T-helper 2 cell treated with Interferon-gamma antibody and Interleukin-4, amounts not matched to agents 5 μg/mL and 100 μg/mL, for 36 hours (primary cell): ENCODE data around the gene DIP2A.
"Not testable (repeated sequence)": the region's sequence is repeated elsewhere in the genome, so short reads cannot be mapped to it uniquely, and the experiment has no call there.

Source experiments
- DNase-seq: peaks from one replicate; pipeline ENCODE4 v3.0.0; 2021; ENCODE audit warnings: low spot score
- H3K27ac Mint-ChIP-seq: one replicate; pipeline ENCODE4 v1.8.0; 2021; ENCODE audit warnings: mild to moderate bottlenecking, mixed read lengths
- H3K27me3 Mint-ChIP-seq: one replicate; pipeline ENCODE4 v1.8.0; 2021; ENCODE audit warnings: low read depth, mixed read lengths
- H3K36me3 Mint-ChIP-seq: one replicate; pipeline ENCODE4 v1.8.0; 2021; ENCODE audit warnings: low read depth, mixed read lengths
- H3K4me1 Mint-ChIP-seq: one replicate; pipeline ENCODE4 v1.8.0; 2021; ENCODE audit warnings: low read depth, mixed read lengths
- H3K4me3 Mint-ChIP-seq: one replicate; pipeline ENCODE4 v1.8.0; 2022; ENCODE audit warnings: mild to moderate bottlenecking, moderate library complexity, mixed read lengths
- H3K9me3 Mint-ChIP-seq: one replicate; pipeline ENCODE4 v1.8.0; 2021; ENCODE audit warnings: mixed read lengths

DIP2A gene

GRCh38 chr21:46429754-46430681 is 28.7 kb upstream of the DIP2A start:
- no peak overlapping the region for H3K4me3 Mint-ChIP-seq
- no peak overlapping the region for H3K27ac Mint-ChIP-seq
- no peaks in the 10 kb centered on the region for H3K27me3 Mint-ChIP-seq

GRCh38 chr21:46431448-46431847 is 27.2 kb upstream of the DIP2A start:
- no peak overlapping the region for H3K27ac Mint-ChIP-seq
- peaks cover 27% of the 10 kb centered on the region for H3K36me3 Mint-ChIP-seq
- H3K4me3 Mint-ChIP-seq: no peak overlapping the region
- H3K9me3 Mint-ChIP-seq: no peaks in the 10 kb centered on the region
- no peaks in the 10 kb centered on the region for H3K27me3 Mint-ChIP-seq
- no peak for DNase-seq
- no peaks in the 10 kb centered on the region for H3K4me1 Mint-ChIP-seq

More at GRCh38 chr21:46429754-46430681, 28.7 kb upstream of the DIP2A start:
- no peak for DNase-seq
- peaks cover 25% of the 10 kb centered on the region for H3K36me3 Mint-ChIP-seq
- no peaks in the 10 kb centered on the region for H3K9me3 Mint-ChIP-seq
- H3K4me1 Mint-ChIP-seq: no peaks in the 10 kb centered on the region

DNA sequence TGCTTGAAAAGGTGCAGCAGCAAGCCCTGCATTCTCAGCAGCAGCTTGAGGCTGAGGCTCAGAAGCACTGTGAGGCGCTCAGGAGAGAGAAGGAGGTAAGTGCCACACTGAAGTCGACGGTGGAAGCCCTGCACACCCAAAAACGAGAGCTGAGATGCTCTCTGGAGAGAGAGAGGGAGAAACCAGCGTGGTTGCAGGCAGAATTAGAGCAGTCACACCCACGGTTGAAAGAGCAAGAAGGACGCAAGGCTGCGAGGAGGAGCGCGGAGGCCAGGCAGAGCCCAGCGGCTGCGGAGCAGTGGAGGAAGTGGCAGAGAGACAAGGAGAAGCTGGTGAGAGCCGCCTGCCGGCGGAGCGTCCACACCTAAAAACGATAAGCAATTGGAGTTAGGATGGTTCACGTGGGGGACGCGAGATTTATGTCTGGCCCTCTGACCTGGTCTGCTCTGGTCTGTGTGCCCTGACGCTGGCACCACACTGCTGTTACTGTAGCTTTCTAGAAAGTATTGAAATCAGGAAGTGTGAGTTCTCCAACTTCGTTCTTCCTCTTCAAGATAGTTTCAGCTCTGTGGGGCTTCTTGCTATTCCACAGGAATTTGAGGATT is 26.7 kb upstream of the DIP2A start:
- no peak for DNase-seq
- Mint-ChIP-seq H3K4me3 (no peak overlapping the region), H3K36me3 (peaks cover 27% of the 10 kb centered on the region)

GRCh38 chr21:46433116-46433515 is 25.6 kb upstream of the DIP2A start:
- H3K27me3 Mint-ChIP-seq: not testable (repeated sequence)

More for the DNA sequence above, 26.7 kb upstream of the DIP2A start:
- H3K4me1 Mint-ChIP-seq: no peaks in the 10 kb centered on the region
- H3K27ac Mint-ChIP-seq: no peak overlapping the region
- H3K27me3 Mint-ChIP-seq: no peaks in the 10 kb centered on the region
- no peaks in the 10 kb centered on the region for H3K9me3 Mint-ChIP-seq

GRCh38 chr21:46434322-46434958 is 24.3 kb upstream of the DIP2A start:
- peaks cover 36% of the 10 kb centered on the region for H3K36me3 Mint-ChIP-seq
- no peaks in the 10 kb centered on the region for H3K27me3 Mint-ChIP-seq
- no peak for DNase-seq
- H3K4me3 Mint-ChIP-seq: no peak overlapping the region
- no peaks in the 10 kb centered on the region for H3K4me1 Mint-ChIP-seq
- no peak overlapping the region for H3K27ac Mint-ChIP-seq
- no peaks in the 10 kb centered on the region for H3K9me3 Mint-ChIP-seq

More at GRCh38 chr21:46433116-46433515, 25.6 kb upstream of the DIP2A start:
- H3K4me3 Mint-ChIP-seq, H3K27ac Mint-ChIP-seq, H3K9me3 Mint-ChIP-seq, DNase-seq, H3K4me1 Mint-ChIP-seq: not testable (repeated sequence)
- peaks cover 31% of the 10 kb centered on the region for H3K36me3 Mint-ChIP-seq

DNA sequence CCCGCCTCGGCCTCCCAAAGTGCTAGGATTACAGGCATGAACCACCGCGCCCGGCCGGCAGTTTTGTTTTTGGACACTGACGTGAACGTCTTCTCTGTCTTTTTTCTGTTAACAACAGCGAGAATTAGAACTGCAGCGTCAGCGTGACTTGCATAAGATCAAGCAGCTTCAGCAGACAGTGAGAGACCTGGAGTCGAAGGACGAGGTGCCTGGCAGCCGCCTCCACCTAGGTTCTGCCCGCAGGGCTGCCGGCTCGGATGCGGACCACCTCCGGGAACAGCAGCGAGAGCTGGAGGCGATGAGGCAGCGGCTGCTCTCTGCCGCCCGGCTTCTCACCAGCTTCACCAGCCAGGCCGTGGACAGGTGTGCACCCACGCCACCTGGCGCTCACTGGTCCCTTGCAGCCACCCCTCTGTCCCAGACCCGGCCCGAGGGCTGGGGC is 22.9 kb upstream of the DIP2A start:
- no peak overlapping the region for H3K4me3 Mint-ChIP-seq
- no peak overlapping the region for H3K27ac Mint-ChIP-seq
- DNase-seq: no peak
- H3K27me3 Mint-ChIP-seq: no peaks in the 10 kb centered on the region
- no peaks in the 10 kb centered on the region for H3K4me1 Mint-ChIP-seq
- H3K9me3 Mint-ChIP-seq: no peaks in the 10 kb centered on the region
- H3K36me3 Mint-ChIP-seq: peaks cover 47% of the 10 kb centered on the region

DNA sequence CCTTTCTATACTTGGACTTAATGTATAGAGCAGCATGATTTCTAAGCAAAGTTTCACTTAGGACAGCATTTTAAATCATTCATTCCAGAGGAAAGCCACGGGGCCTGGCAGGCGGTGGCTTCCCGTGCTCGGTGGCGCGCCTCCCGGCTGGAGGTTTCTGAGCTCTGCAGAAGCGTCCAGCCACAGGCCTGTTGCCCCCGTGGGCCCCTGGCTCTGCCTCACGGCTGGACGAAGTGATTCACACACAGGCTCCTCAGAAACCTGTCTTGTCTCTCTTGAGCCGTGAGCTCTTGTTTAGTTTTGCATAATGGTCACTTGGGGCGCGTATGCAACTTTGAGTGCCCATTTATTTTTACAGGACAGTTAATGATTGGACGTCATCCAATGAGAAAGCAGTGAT is 22.1 kb upstream of the DIP2A start:
- Mint-ChIP-seq H3K9me3 (no peaks in the 10 kb centered on the region), H3K4me3 (no peak overlapping the region), H3K36me3 (peaks cover 47% of the 10 kb centered on the region), H3K27ac (no peak overlapping the region), H3K4me1 (no peaks in the 10 kb centered on the region), H3K27me3 (no peaks in the 10 kb centered on the region)
- no peak for DNase-seq

- Mint-ChIP-seq H3K4me3 (no peak overlapping the region), H3K27ac (no peak overlapping the region), H3K36me3 (peaks cover 42% of the 10 kb centered on the region), H3K27me3 (no peaks in the 10 kb centered on the region), H3K4me1 (no peaks in the 10 kb centered on the region), H3K9me3 (no peaks in the 10 kb centered on the region)
- DNase-seq: no peak
These were observed 21.6 kb upstream of the DIP2A start for GRCh38 chr21:46437096-46437498.

DNA sequence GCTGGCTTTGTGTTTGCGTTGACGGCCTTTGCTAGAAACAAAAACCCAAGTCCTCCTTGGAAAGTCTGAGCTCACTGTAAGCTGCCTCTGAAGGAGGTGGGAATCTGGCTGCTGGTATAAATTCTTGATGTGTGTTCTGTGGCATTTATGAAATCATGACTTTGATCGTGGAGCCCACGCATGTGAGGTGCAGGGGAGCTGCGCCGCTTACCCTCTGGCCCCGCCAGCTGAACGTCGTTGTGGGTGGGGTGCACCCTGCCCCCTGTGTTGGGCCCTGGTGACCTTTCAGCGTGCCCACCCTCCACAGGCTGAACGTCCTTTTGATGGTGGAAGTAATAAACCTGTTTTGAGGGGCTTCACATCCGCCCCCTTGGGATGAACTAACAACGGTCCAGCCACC is 21.2 kb upstream of the DIP2A start:
- DNase-seq: no peak

DNA sequence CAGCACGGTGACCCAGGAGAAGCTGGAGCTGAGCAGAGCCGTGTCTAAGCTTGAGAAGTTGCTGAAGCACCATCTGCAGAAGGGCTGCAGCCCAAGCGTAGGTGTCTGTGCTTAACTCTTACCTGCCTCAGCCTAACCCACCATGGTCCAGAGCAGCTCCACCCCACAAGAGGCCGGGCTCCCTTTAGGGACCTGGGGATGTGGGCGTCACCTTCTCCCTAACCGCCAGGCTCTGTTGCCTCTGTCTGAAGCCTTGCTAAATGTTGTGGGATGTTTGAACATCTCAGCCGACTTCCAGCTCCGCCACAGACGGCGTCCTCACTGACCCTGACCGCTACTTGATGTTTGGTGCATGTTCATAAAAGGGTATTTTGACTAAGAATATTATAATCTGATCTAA is 20.4 kb upstream of the DIP2A start:
- no peaks in the 10 kb centered on the region for H3K4me1 Mint-ChIP-seq
- no peaks in the 10 kb centered on the region for H3K27me3 Mint-ChIP-seq
- H3K9me3 Mint-ChIP-seq: no peaks in the 10 kb centered on the region
- H3K36me3 Mint-ChIP-seq: peaks cover 46% of the 10 kb centered on the region
- H3K27ac Mint-ChIP-seq: no peak overlapping the region
- no peak for DNase-seq
- H3K4me3 Mint-ChIP-seq: no peak overlapping the region

More for the DNA sequence above, 21.2 kb upstream of the DIP2A start:
- Mint-ChIP-seq H3K27me3 (no peaks in the 10 kb centered on the region), H3K4me1 (no peaks in the 10 kb centered on the region), H3K36me3 (peaks cover 41% of the 10 kb centered on the region), H3K27ac (no peak overlapping the region), H3K4me3 (no peak overlapping the region), H3K9me3 (no peaks in the 10 kb centered on the region)

DNA sequence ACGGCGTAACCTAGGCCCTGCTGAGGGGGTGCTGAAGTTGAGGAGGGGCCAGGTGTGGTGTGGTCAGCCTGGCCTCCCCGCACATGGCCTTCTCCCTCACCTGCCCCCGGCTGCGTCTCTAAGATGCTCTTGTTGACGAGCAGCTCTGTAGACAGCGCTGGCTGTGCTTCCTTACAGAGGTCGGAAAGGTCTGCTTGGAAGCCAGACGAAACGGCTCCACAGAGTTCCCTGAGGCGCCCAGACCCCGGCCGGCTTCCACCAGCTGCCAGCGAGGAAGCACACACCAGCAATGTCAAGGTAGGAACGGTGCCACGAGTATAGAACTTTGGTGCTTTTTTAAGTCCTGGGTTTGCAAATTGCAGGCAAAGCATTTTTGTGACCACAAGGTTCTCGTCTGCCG is 18.8 kb upstream of the DIP2A start:
- Mint-ChIP-seq H3K9me3 (no peaks in the 10 kb centered on the region), H3K4me1 (no peaks in the 10 kb centered on the region), H3K27me3 (no peaks in the 10 kb centered on the region), H3K4me3 (no peak overlapping the region), H3K36me3 (peaks cover 46% of the 10 kb centered on the region), H3K27ac (no peak overlapping the region)
- DNase-seq: no peak

- Mint-ChIP-seq H3K4me3 (no peak overlapping the region), H3K9me3 (no peaks in the 10 kb centered on the region), H3K4me1 (no peaks in the 10 kb centered on the region), H3K27me3 (no peaks in the 10 kb centered on the region), H3K27ac (no peak overlapping the region), H3K36me3 (peaks cover 49% of the 10 kb centered on the region)
- no peak for DNase-seq
These were observed 17.4 kb upstream of the DIP2A start for GRCh38 chr21:46441331-46441730.

DNA sequence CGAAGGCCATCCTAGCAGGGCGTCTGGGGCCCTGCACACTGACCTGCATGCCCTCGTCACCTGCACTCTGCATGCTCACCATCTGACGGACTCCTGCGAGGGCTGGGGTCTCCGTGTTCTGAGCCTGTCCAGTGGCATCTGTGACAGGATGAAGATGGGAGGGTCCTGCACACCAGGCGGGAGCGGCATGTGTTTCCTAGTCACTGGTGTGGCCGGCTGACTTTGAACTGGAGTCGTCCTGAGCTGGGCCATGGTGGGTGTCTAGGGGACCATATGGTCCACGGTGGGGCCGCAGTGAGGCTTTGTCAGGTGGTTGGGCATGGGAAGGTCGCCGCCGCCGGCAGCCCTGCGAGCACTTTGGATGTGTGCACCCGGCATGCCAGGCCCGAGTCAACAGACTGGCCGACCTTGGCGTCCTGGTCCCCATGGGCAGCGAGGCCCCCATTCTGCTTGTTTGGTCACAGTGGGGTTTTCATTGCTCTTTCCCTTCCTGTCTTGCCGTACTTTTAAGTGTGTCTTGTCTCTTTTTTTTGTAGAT is 16.7 kb upstream of the DIP2A start:
- no peaks in the 10 kb centered on the region for H3K9me3 Mint-ChIP-seq
- DNase-seq: no peak
- peaks cover 52% of the 10 kb centered on the region for H3K36me3 Mint-ChIP-seq
- no peaks in the 10 kb centered on the region for H3K27me3 Mint-ChIP-seq
- H3K4me1 Mint-ChIP-seq: no peaks in the 10 kb centered on the region
- no peak overlapping the region for H3K4me3 Mint-ChIP-seq
- no peak overlapping the region for H3K27ac Mint-ChIP-seq

GRCh38 chr21:46442938-46443337 is 15.8 kb upstream of the DIP2A start:
- no peak for DNase-seq
- H3K27ac Mint-ChIP-seq: no peak overlapping the region
- H3K9me3 Mint-ChIP-seq: peaks cover 5% of the 10 kb centered on the region
- H3K27me3 Mint-ChIP-seq: no peaks in the 10 kb centered on the region
- peaks cover 4% of the 10 kb centered on the region for H3K4me1 Mint-ChIP-seq
- H3K36me3 Mint-ChIP-seq: peaks cover 51% of the 10 kb centered on the region
- H3K4me3 Mint-ChIP-seq: no peak overlapping the region
